Omental fat pad (tissue), 4 donors: Measurements from ENCODE around the gene UPK3A. TPM values are rescaled to one million over a fixed set of nuclear protein-coding genes. Genes with fewer than 3 reads are reported as not detected.

Experiments
- ATAC-seq: fragments of 150-250 bp; one replicate; pipeline ENCODE4 v1.9.1; 2016; ENCODE audit warnings: mild to moderate bottlenecking, moderate library complexity; ENCODE audit not compliant: low FRiP score
- DNase-seq: peaks from one replicate; pipeline ENCODE4 v3.0.0-alpha.2; 2019; ENCODE audit warnings: low spot score
- CTCF ChIP-seq, 3 donors: fragments of 450-650 bp; IDR thresholded peaks; one replicate each; pipeline ENCODE4 v1.5.1; 2016 to 2017; ENCODE audit warnings: antibody characterized with exemption in 3 of 3, mild to moderate bottlenecking in 3 of 3, moderate library complexity in 2 of 3
- total RNA-seq, 4 donors: library from RNA; depleted of rRNA; stranded (reverse); fragments of >200 nt; gene quantifications; one replicate each; pipeline ENCODE4 v1.1.0, GENCODE V29; 2016

UPK3A gene
- total RNA-seq, 4 donors from 2014 or later = not detected

DNA sequence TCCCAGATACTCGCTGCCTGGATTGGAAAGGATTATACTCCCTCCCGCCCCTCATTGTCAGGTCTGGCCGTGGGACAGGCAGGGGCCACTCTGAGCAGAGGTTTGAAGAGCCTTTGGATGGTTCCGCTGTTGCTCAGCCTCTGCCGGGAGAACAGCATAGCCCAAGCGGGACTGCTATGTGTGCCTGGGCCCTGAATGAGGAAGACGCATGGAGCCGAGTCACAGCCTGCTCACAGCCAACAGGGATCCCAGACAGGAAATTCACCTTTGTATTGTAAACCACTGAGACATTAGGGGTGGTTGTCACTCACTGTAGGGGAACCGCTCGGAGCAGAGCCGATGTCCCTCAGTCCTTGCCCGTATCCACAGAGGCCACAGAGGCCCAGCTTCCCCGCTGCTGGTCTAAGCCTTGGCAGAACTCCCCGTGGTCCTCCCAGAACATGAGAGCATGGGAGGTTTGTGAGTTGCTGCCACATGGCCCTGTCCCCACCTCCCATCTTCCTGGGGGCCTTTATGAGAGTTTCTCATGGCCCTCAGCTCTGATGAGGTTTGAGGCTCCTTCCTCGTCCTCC lies 14.3 kb downstream of the UPK3A start:
- no peak for DNase-seq
- no peak for TF ChIP-seq CTCF (IDR thresholded peaks at IDR 0.05)
- ATAC-seq = no peak

- DNase-seq = no peak
- no peak for TF ChIP-seq CTCF (IDR thresholded peaks at IDR 0.05)
- ATAC-seq = no peak
Observed at GRCh38 chr22:45302751-45303150, 18.0 kb downstream of the UPK3A start.

GRCh38 chr22:45303181-45303580 lies 18.4 kb downstream of the UPK3A start:
- no peak for TF ChIP-seq CTCF (IDR thresholded peaks at IDR 0.05)
- DNase-seq (no peak), ATAC-seq (no peak)

- TF ChIP-seq CTCF (IDR thresholded peaks at IDR 0.05) = no peak
- no peak for DNase-seq
- ATAC-seq = no peak
Observed at GRCh38 chr22:45304971-45305370, 20.2 kb downstream of the UPK3A start.

- TF ChIP-seq CTCF (IDR thresholded peaks at IDR 0.05) = no peak
- DNase-seq (no peak), ATAC-seq (no peak)
Observed at GRCh38 chr22:45305456-45306075, 20.8 kb downstream of the UPK3A start.

DNA sequence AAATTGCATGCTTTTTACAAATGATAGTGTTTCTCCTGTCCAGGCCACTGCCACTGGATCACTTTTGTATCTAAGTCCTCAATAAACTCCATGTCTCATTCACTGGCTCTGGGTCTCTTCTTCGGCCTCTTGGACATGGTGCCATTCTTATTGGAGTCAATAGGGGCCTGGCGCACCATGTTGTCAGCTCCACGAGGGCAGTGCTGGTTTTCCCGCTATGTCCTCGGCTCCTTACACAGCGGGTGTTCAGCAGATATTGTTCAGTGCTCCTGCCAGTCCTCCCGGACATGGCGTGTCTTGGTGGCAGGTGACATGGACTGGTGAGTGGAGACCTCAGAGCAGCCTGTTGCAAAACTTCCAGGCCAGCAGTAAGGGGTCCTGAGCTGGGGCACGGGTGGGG lies 21.4 kb downstream of the UPK3A start:
- no peak for TF ChIP-seq CTCF (IDR thresholded peaks at IDR 0.05)
- no peak for ATAC-seq
- DNase-seq = no peak

GRCh38 chr22:45308391-45308956 lies 23.7 kb downstream of the UPK3A start:
- no peak for TF ChIP-seq CTCF (IDR thresholded peaks at IDR 0.05)
- DNase-seq = no peak
- no peak for ATAC-seq
